ENCODE data around the gene ASB10. TPM values are rescaled to one million over a fixed set of nuclear protein-coding genes. Genes with fewer than 3 reads are reported as not detected.
A peak's percentile ranks its signal among the peaks of the same experiment; 100 is the strongest.

ASB10 gene
- total RNA-seq, 1 experiment from 2014 or later: not detected

DNA sequence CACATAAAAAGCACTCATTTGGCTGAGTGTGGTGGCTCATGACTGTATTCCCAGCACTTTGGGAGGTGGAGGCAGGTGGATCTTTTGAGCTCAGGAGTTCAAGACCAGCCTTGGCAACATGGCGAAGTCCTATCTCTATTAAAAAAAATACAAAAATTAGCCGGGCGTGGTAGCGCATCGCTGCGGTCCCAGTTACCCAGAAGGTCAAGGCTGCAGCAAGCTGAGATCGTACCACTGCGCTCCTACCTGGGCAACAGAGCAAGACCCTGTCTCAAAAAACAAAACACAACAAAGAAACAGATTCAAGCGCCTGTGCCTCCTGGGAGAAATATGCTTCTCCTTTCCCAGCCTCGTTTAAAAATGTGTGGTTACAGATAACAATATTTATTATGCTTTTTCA lies 42.2 kb upstream of the ASB10 start:
- H3K27me3 Mint-ChIP-seq (ENCODE audit: low read depth): no peaks in the 10 kb centered on the region
- CTCF ChIA-PET: interaction anchor here (1.0 kb wide), 1 partner anchor 15 kb away, joined by 5 read pairs; no protein-coding TSS in a partner anchor
- peaks cover 18% of the 10 kb centered on the region for H3K36me3 Mint-ChIP-seq
- H3K9me3 Mint-ChIP-seq: no peaks in the 10 kb centered on the region
- DNase-seq (ENCODE audit: low spot score) (no peak), ATAC-seq (no peak)
- H3K4me3 Mint-ChIP-seq: no peak overlapping the region
- POLR2A ChIA-PET: no interaction called here
- no peak for TF ChIP-seq CREB1 (CRISPR knock-in tag; IDR thresholded peaks at IDR 0.05)
- TF ChIP-seq ZNF396 (CRISPR knock-in tag; IDR thresholded peaks at IDR 0.05; ENCODE audit: borderline replicate concordance): no peak
- TF ChIP-seq OVOL2 (CRISPR knock-in tag; IDR thresholded peaks at IDR 0.05; ENCODE audit: borderline replicate concordance): no peak
- TF ChIP-seq, protein P1, sequence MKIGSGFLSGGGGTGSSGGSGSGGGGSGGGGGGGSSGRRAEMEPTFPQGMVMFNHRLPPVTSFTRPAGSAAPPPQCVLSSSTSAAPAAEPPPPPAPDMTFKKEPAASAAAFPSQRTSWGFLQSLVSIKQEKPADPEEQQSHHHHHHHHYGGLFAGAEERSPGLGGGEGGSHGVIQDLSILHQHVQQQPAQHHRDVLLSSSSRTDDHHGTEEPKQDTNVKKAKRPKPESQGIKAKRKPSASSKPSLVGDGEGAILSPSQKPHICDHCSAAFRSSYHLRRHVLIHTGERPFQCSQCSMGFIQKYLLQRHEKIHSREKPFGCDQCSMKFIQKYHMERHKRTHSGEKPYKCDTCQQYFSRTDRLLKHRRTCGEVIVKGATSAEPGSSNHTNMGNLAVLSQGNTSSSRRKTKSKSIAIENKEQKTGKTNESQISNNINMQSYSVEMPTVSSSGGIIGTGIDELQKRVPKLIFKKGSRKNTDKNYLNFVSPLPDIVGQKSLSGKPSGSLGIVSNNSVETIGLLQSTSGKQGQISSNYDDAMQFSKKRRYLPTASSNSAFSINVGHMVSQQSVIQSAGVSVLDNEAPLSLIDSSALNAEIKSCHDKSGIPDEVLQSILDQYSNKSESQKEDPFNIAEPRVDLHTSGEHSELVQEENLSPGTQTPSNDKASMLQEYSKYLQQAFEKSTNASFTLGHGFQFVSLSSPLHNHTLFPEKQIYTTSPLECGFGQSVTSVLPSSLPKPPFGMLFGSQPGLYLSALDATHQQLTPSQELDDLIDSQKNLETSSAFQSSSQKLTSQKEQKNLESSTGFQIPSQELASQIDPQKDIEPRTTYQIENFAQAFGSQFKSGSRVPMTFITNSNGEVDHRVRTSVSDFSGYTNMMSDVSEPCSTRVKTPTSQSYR (CRISPR knock-in tag; IDR thresholded peaks at IDR 0.05): no peak
- no peak for TF ChIP-seq GTF2I (CRISPR knock-in tag; conservative IDR thresholded peaks at IDR 0.05)
- TF ChIP-seq, protein P2, sequence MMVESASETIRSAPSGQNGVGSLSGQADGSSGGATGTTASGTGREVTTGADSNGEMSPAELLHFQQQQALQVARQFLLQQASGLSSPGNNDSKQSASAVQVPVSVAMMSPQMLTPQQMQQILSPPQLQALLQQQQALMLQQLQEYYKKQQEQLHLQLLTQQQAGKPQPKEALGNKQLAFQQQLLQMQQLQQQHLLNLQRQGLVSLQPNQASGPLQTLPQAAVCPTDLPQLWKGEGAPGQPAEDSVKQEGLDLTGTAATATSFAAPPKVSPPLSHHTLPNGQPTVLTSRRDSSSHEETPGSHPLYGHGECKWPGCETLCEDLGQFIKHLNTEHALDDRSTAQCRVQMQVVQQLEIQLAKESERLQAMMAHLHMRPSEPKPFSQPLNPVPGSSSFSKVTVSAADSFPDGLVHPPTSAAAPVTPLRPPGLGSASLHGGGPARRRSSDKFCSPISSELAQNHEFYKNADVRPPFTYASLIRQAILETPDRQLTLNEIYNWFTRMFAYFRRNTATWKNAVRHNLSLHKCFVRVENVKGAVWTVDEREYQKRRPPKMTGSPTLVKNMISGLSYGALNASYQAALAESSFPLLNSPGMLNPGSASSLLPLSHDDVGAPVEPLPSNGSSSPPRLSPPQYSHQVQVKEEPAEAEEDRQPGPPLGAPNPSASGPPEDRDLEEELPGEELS (CRISPR knock-in tag; IDR thresholded peaks at IDR 0.05): no peak
- no peak for TF ChIP-seq SP1 (CRISPR knock-in tag; conservative IDR thresholded peaks at IDR 0.05)
- TF ChIP-seq, protein P3, sequence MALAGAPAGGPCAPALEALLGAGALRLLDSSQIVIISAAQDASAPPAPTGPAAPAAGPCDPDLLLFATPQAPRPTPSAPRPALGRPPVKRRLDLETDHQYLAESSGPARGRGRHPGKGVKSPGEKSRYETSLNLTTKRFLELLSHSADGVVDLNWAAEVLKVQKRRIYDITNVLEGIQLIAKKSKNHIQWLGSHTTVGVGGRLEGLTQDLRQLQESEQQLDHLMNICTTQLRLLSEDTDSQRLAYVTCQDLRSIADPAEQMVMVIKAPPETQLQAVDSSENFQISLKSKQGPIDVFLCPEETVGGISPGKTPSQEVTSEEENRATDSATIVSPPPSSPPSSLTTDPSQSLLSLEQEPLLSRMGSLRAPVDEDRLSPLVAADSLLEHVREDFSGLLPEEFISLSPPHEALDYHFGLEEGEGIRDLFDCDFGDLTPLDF (CRISPR knock-in tag; IDR thresholded peaks at IDR 0.05): no peak
- TF ChIP-seq MLX (CRISPR knock-in tag; IDR thresholded peaks at IDR 0.05): no peak
- H3K4me1 Mint-ChIP-seq: peaks cover 39% of the 10 kb centered on the region
- H3K27ac Mint-ChIP-seq: no peak overlapping the region

- Mint-ChIP-seq H3K36me3 (peaks cover 27% of the 10 kb centered on the region), H3K4me1 (peaks cover 32% of the 10 kb centered on the region), H3K9me3 (no peaks in the 10 kb centered on the region), H3K27me3 (ENCODE audit: low read depth) (no peaks in the 10 kb centered on the region), H3K27ac (peak overlapping the region; percentile 76), H3K4me3 (peak overlapping the region; percentile 95)
- ChIA-PET CTCF (interaction anchor here (1.0 to 3.4 kb wide), 13 partner anchors 8 to 351 kb away, joined by 3 to 83 read pairs (median 5); partner anchors contain the start of genes H2BK1 and NUB1), POLR2A (interaction anchor here (0.7 to 1.4 kb wide), 7 partner anchors 18 to 166 kb away, joined by 3 to 7 read pairs (median 4); partner anchors contain the start of gene H2BK1)
- DNase-seq (ENCODE audit: low spot score): no peak
- ATAC-seq: no peak
- TF ChIP-seq TCF7 (CRISPR knock-in tag; IDR thresholded peaks at IDR 0.05; ENCODE audit: low read depth): no peak
- TF ChIP-seq, protein P4, sequence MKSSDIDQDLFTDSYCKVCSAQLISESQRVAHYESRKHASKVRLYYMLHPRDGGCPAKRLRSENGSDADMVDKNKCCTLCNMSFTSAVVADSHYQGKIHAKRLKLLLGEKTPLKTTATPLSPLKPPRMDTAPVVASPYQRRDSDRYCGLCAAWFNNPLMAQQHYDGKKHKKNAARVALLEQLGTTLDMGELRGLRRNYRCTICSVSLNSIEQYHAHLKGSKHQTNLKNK (CRISPR knock-in tag; IDR thresholded peaks at IDR 0.05): no peak
- TF ChIP-seq MXD4 (CRISPR knock-in tag; IDR thresholded peaks at IDR 0.05; ENCODE audit: borderline replicate concordance): no peak
- TF ChIP-seq, protein P5, sequence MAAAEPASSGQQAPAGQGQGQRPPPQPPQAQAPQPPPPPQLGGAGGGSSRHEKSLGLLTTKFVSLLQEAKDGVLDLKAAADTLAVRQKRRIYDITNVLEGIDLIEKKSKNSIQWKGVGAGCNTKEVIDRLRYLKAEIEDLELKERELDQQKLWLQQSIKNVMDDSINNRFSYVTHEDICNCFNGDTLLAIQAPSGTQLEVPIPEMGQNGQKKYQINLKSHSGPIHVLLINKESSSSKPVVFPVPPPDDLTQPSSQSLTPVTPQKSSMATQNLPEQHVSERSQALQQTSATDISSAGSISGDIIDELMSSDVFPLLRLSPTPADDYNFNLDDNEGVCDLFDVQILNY (CRISPR knock-in tag; IDR thresholded peaks at IDR 0.05): no peak
- TF ChIP-seq ZNF317 (CRISPR knock-in tag; IDR thresholded peaks at IDR 0.05; ENCODE audit: borderline replicate concordance, low read depth): no peak
- TF ChIP-seq SP1 (CRISPR knock-in tag; conservative IDR thresholded peaks at IDR 0.05): no peak
- no peak for TF ChIP-seq ZNF138 (CRISPR knock-in tag; conservative IDR thresholded peaks at IDR 0.05)
- TF ChIP-seq SMAD4 (CRISPR knock-in tag; IDR thresholded peaks at IDR 0.05): no peak
- no peak for TF ChIP-seq USF2 (CRISPR knock-in tag; IDR thresholded peaks at IDR 0.05)
- TF ChIP-seq, protein P6, sequence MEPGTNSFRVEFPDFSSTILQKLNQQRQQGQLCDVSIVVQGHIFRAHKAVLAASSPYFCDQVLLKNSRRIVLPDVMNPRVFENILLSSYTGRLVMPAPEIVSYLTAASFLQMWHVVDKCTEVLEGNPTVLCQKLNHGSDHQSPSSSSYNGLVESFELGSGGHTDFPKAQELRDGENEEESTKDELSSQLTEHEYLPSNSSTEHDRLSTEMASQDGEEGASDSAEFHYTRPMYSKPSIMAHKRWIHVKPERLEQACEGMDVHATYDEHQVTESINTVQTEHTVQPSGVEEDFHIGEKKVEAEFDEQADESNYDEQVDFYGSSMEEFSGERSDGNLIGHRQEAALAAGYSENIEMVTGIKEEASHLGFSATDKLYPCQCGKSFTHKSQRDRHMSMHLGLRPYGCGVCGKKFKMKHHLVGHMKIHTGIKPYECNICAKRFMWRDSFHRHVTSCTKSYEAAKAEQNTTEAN (CRISPR knock-in tag; IDR thresholded peaks at IDR 0.05): no peak
- TF ChIP-seq EMX1 (CRISPR knock-in tag; IDR thresholded peaks at IDR 0.05): no peak
- TF ChIP-seq FOXP1 (CRISPR knock-in tag; IDR thresholded peaks at IDR 0.05; ENCODE audit: borderline replicate concordance): no peak
- TF ChIP-seq, protein P7, sequence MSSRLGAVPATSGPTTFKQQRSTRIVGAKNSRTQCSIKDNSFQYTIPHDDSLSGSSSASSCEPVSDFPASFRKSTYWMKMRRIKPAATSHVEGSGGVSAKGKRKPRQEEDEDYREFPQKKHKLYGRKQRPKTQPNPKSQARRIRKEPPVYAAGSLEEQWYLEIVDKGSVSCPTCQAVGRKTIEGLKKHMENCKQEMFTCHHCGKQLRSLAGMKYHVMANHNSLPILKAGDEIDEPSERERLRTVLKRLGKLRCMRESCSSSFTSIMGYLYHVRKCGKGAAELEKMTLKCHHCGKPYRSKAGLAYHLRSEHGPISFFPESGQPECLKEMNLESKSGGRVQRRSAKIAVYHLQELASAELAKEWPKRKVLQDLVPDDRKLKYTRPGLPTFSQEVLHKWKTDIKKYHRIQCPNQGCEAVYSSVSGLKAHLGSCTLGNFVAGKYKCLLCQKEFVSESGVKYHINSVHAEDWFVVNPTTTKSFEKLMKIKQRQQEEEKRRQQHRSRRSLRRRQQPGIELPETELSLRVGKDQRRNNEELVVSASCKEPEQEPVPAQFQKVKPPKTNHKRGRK (CRISPR knock-in tag; IDR thresholded peaks at IDR 0.05; ENCODE audit: borderline replicate concordance): no peak
Measured at GRCh38 chr7:151228024-151228866, 41.2 kb upstream of the ASB10 start.
